ENCODE measurements around the gene HRG.

DNA sequence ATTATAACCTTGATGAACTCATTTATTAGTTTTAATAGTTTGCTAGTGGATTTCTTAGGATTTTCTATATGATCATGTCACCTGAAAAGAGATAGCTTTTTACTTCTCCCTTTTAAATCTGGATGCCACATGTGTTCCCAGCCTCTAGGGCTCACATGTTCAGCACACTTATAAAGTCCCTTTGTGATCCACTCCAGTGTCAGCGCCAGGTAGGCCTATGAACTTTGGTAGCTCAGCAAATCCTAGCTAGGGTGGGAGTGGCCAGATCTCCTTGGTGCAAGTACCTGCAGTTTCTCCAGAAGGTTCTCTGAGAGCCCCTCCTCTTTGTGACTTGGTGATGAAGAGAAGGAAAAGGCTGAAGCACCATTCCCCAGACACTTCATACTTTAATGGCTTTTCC lies 17.0 kb upstream of the HRG start:
- no peak for TF ChIP-seq GATA1 (IDR thresholded peaks at IDR 0.05; ENCODE audit: low read depth, low read length)
- no peak for TF ChIP-seq POLR2A (IDR thresholded peaks at IDR 0.05; ENCODE audit: low read length)
